ENCODE measurements around the gene EXTL2.

EXTL2 gene

DNA sequence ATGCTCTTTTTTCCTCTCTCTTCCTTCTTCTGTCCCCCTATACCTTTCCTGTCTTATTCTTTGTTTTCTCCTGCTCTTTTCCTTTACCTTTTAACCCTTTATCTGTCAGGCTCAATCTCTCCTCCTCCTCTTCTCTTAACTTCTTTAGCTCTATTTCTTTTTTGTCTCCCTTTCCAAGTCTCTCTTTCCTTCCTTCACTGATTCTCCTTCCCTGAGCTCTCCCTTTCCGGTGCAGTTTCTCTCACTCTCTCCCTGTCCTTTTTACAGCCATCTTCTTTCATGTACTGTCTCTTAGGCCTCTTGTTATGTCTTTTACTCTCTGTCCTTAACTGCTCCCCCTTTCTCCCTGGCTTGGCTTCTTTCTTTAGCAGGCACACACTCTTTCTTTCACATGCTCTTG is 13.2 kb upstream of the EXTL2 start:
- ChIA-PET POLR2A (no interaction called here), CTCF (interaction anchor here (0.8 to 2.1 kb wide), 2 partner anchors 13 to 380 kb away, joined by 3 to 9 read pairs; no protein-coding TSS in a partner anchor)
- no peak for DNase-seq (ENCODE audit: low read depth, low spot score)
- H3K4me3 ChIP-seq (ENCODE audit: low read depth, low read length), result no peak overlapping the region
- TF ChIP-seq, protein P1, sequence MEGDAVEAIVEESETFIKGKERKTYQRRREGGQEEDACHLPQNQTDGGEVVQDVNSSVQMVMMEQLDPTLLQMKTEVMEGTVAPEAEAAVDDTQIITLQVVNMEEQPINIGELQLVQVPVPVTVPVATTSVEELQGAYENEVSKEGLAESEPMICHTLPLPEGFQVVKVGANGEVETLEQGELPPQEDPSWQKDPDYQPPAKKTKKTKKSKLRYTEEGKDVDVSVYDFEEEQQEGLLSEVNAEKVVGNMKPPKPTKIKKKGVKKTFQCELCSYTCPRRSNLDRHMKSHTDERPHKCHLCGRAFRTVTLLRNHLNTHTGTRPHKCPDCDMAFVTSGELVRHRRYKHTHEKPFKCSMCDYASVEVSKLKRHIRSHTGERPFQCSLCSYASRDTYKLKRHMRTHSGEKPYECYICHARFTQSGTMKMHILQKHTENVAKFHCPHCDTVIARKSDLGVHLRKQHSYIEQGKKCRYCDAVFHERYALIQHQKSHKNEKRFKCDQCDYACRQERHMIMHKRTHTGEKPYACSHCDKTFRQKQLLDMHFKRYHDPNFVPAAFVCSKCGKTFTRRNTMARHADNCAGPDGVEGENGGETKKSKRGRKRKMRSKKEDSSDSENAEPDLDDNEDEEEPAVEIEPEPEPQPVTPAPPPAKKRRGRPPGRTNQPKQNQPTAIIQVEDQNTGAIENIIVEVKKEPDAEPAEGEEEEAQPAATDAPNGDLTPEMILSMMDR (IDR thresholded peaks at IDR 0.05; ENCODE audit: insufficient read depth, low read length, missing control alignments), result no peak

- ChIA-PET CTCF (interaction anchor here (0.7 to 1.4 kb wide), 3 partner anchors 16 to 451 kb away, joined by 3 read pairs; no protein-coding TSS in a partner anchor), POLR2A (no interaction called here)
Observed at GRCh38 chr1:100905181-100905580, 10.5 kb upstream of the EXTL2 start.

GRCh38 chr1:100904528-100904927 is 9.9 kb upstream of the EXTL2 start:
- H3K4me3 ChIP-seq (ENCODE audit: low read depth, low read length), result no peak overlapping the region
- ChIA-PET CTCF (interaction anchor here (0.6 to 1.4 kb wide), 2 partner anchors 298 to 384 kb away, joined by 3 read pairs; no protein-coding TSS in a partner anchor), POLR2A (no interaction called here)
- no peak for DNase-seq (ENCODE audit: low read depth, low spot score)
- TF ChIP-seq, protein P1 (IDR thresholded peaks at IDR 0.05; ENCODE audit: insufficient read depth, low read length, missing control alignments), result no peak

More at GRCh38 chr1:100905181-100905580, 10.5 kb upstream of the EXTL2 start:
- no peak for DNase-seq (ENCODE audit: low read depth, low spot score)
- H3K4me3 ChIP-seq (ENCODE audit: low read depth, low read length), result no peak overlapping the region
- TF ChIP-seq, protein P1 (IDR thresholded peaks at IDR 0.05; ENCODE audit: insufficient read depth, low read length, missing control alignments), result no peak

GRCh38 chr1:100903777-100904176 is 9.1 kb upstream of the EXTL2 start:
- TF ChIP-seq, protein P1 (IDR thresholded peaks at IDR 0.05; ENCODE audit: insufficient read depth, low read length, missing control alignments), result no peak
- CTCF ChIA-PET, result interaction anchor here (0.6 to 1.4 kb wide), 2 partner anchors 297 to 385 kb away, joined by 3 read pairs; no protein-coding TSS in a partner anchor
- H3K4me3 ChIP-seq (ENCODE audit: low read depth, low read length), result no peak overlapping the region
- POLR2A ChIA-PET, result no interaction called here
- DNase-seq (ENCODE audit: low read depth, low spot score), result no peak

DNA sequence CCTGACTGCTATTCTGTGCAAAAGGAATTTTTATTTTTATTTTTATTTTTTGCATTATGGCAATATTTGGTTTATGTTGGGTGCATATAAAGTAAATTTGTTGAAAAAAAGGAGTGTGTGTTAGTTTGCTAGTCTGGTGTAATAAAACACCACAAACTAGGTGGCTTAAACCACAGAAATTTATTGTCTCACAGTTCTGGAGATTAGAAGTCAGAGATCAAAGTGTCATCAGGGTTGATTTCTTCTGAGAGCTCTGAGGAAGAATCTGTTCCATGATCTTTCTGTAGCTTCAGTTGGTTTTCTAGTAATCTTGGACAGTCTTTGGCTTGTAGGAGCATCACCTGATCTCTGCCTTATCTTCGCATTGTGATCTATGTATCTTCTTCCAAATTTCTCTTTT is 7.7 kb upstream of the EXTL2 start:
- no peak overlapping the region for H3K4me3 ChIP-seq (ENCODE audit: low read depth, low read length)
- DNase-seq (ENCODE audit: low read depth, low spot score), result no peak
- ChIA-PET CTCF (interaction anchor here (0.7 kb wide), 1 partner anchor 386 kb away, joined by 3 read pairs; no protein-coding TSS in a partner anchor), POLR2A (no interaction called here)
- TF ChIP-seq, protein P1 (IDR thresholded peaks at IDR 0.05; ENCODE audit: insufficient read depth, low read length, missing control alignments), result no peak

DNA sequence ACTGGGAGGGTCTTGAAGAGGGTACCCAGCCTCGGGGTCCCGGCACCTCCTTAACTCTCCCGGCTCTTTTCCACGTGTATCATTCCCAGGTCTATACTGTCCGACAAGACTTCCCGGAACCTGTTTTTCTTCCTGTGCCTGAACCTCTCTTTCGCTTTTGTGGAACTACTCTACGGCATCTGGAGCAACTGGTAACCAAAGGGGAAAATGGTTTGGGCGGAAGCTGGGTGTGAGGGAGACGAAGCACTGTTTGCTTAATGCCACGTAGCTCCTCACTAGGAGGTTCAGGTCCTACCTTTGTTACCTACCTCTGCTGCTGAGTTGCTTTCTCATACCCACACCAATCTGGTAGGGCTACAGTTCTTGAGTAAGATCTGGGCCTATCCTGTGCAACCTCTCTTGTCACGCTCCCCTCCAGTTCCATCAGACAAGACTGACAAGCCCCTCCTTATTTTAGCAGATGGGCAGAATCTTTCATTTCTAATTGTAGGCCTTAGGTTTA is 1.9 kb upstream of the EXTL2 start:
- CTCF ChIA-PET, result interaction anchor here (2.1 kb wide), 1 partner anchor 392 kb away, joined by 8 read pairs; no protein-coding TSS in a partner anchor
- POLR2A ChIA-PET, result interaction anchor here (0.6 kb wide), 1 partner anchor 137 kb away, joined by 3 read pairs; no protein-coding TSS in a partner anchor
- peak; percentile 24 for DNase-seq (ENCODE audit: low read depth, low spot score)
- TF ChIP-seq, protein P1 (IDR thresholded peaks at IDR 0.05; ENCODE audit: insufficient read depth, low read length, missing control alignments), result no peak
- peak overlapping the region; percentile 89 for H3K4me3 ChIP-seq (ENCODE audit: low read depth, low read length)

Data from AG04449 (cell line).